Measurements from ENCODE around the gene TMEM186.
"Not testable (repeated sequence)": the region's sequence is repeated elsewhere in the genome, so short reads cannot be mapped to it uniquely, and the experiment has no call there.

The TMEM186 gene

GRCh38 chr16:8774208-8774607 is 23.2 kb downstream of the TMEM186 start:
- no peak for DNase-seq (ENCODE audit: low read depth)

DNA sequence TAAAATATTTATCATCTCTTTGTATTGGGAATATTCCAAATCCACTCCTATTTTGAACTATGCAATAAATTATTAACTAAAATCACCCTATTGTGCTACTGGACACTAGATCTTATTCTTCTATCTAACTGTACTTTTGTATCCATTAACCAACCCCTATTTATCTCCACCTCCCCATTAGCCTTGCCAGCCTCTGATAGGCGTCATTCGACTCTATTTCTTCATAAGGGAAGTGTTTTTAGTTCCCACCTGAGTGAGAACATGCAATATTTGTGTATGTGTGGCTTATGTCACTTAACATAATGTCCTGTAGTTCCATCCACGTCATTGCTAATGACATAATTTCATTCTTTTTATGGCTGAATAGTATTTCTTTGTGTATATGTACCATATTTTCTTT is 23.9 kb downstream of the TMEM186 start:
- DNase-seq (ENCODE audit: low read depth), result no peak

DNA sequence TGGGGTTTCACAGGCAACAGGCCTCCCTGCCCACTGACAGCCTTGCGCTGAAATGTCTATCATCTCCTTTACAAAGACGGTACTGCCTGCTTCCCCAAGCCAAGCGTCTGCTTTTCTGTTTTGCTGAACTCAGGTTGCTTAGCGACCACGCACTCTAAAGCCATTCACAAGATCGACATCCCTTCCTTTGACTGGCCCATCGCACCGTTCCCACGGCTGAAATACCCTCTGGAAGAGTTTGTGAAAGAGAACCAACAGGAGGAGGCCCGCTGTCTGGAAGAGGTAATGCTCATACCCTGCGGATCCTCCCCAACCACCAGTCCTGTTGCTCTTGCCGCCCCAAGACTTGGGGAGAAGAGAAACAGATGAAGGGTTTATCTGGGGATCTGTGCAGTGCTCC is 28.7 kb downstream of the TMEM186 start:
- DNase-seq (ENCODE audit: low read depth), result no peak

DNA sequence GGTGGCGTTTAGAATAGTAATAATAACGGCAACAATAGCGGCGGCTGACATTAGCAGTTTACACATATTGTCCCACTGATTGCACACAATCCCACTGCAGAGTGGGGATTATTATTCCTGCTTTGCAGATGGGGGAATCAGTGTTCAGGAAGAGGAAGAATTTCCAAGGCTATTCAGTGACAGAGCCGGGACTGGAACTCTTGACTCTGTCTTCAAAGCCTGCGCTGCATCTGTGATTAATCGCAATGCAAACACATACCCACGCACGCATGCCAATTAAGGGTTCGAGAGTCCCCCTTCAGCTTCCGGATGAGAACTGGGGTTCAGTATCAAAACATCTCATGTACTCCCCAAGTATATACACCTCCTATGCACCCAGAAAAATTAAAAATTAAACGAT is 29.2 kb downstream of the TMEM186 start:
- DNase-seq (ENCODE audit: low read depth), result no peak

GRCh38 chr16:8767176-8767575 is 30.3 kb downstream of the TMEM186 start:
- DNase-seq (ENCODE audit: low read depth), result no peak

GRCh38 chr16:8764525-8765250 is 32.8 kb downstream of the TMEM186 start:
- DNase-seq (ENCODE audit: low read depth), result no peak

GRCh38 chr16:8763899-8764298 is 33.5 kb downstream of the TMEM186 start:
- DNase-seq (ENCODE audit: low read depth), result no peak

DNA sequence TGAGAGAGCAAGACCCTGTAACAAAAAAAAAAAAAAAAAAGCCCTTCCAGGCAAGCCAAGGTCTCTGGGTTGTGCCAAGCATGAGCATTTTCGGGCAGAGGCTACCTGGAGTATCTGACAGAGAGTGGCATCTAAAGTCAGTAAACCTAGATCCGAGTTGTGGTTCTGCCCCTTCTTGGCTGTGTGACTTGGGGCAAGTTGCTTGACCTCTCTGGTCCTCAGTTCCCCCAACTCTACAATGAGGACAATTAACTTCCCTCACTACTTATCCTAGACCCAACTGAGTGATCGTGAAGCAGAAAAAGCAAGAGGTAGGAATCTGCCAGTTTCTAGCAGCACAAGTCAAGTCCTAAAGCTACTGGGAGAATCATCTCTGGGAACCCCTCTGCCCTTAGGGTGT is 34.4 kb downstream of the TMEM186 start:
- DNase-seq (ENCODE audit: low read depth), result no peak

DNA sequence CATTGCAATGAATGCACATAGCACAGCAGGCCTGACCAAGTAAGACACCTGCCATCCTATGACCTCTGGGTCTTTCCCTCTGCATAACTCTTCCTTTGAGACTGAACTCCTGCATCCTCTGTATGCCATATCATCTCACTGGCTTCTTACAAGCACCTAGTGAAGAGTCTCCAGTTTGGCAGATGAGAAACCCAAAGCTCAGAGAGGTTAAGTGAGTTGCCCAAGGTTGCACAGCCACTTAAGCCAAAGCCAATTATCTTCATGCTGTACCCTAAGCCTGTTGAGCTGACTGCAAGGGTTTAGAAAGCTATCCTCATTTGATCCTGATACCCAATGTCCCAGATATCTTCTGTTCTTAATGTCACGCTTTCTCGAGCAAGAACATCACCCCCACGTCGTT is 35.2 kb downstream of the TMEM186 start:
- DNase-seq (ENCODE audit: low read depth), result no peak

- DNase-seq (ENCODE audit: low read depth), result no peak
These were observed 36.4 kb downstream of the TMEM186 start for GRCh38 chr16:8761078-8761477.

DNA sequence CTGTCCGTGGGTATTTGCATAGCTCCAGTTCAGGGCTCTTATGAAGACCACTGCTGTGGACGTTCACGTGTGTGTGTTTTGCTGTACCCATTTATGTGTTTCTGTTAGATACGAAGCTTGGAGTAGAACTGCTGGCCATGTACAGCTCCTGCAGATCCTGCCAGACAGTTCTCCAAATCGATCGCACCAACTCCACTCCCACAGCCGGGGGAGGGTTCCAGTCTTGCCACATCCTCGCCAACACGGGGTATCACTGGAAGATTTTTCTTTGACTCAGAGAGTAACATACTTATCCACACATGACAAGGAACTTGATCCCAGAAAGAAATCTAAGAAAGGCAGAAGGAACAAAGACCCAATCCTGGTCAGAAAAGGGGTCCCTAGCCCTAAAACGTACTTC is 37.4 kb downstream of the TMEM186 start:
- no peak for DNase-seq (ENCODE audit: low read depth)

DNA sequence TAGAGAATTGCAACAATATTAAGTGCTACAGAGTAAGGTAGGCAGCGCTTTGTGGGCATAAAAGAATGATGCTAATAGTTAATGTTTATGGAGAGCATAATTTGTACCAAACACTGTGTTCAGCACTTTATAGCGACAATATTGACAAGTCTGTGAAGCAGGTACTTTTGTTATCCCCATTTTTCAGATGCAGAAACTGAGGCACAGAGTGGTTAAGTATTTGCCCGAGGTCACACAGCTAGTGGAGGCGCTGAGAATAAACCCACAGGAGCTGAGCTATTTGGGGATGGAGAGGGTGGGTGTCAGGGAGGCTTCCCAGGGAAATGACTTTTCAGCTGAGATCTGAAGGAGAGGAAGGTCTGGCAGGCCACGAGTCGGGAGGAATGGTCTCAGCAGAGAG is 39.4 kb downstream of the TMEM186 start:
- DNase-seq (ENCODE audit: low read depth), result no peak

DNA sequence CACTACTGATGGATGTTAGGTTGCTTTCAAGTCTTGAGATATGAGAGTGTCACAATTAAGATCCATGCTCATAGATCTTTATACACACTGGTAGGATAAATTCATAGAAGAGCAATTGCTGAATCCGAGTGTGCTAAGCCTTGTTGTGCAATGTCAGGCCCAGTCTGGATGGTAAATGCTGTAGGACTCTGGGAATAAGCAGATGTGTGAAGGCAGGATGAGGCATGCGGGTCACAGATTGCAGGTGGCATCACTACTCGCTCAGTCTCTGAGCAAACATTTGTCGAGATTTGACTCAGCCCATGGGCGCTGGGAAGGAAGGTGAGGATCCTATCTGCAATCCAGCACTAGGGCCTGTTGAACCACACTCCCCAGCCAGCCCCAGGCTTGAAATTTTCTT is 40.7 kb downstream of the TMEM186 start:
- no peak for DNase-seq (ENCODE audit: low read depth)

DNA sequence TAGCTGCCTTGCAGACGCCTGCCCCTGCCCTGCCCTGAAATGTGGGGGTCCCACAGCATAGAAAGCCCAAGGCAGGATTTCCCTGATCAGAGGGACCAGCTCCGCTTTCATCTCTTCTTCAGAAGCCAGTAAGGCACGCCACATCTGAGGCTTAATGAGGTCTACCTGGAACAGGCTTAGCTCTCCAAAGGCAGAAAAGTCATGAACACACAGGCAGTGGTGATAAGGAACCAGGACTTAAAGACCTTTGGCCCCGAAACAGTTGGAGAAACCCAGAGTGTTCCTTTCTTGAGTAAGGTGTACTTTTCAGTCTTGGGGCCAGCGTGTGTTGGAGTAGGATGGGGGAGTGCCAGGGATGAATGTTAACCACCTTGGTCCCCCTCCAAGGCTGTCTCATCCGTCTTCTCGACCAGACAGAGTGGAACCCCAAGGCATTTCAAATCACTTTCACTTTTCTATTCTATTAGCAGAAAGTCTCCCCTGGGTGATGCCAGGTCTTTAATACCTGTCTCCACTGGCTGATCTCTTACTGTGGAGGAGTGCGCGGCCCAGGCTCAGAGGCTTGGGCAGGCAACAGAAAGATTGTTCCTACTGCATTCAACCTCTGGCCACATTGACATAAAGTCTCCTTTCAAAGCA is 43.9 kb downstream of the TMEM186 start:
- no peak for DNase-seq (ENCODE audit: low read depth)

GRCh38 chr16:8752706-8753105 is 44.7 kb downstream of the TMEM186 start:
- no peak for DNase-seq (ENCODE audit: low read depth)

DNA sequence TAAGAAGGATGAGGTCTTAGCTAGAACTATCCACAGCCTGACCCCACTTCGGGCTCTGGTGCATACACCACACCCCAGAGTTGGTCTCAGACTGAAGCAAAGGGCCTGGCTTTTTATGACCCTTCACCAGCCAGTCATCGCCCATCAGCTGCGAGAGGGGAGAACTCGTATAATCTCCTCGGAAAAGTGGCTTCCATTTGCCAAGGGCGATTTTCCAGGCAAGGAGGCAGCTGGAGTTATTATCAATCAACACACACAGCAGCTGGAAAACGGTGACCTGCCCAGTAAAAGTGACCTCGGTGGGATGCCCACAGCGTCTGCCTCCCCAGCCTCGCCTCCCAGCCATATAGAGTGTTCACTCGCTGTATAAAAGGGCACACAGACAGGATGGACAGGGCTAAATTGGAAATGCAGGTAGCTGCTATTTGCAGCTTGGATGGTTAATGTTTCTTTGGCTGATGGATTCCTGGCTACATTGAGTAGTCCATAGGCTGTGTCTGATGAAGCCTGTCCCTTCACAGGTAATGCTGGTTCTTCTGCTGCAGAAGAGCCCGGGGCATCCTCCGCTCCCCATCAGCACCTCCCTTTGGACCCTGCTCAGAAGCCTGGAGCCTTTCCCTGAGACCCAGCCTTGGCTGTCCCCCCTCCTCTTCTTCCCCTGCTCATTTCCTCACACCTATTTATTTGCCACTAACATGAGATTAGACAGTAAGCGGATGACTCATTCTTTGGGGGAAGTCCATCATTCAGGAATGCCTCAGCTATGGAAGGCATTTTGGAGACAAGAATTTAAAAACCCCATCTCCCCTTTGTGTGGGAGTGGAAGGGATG is 45.7 kb downstream of the TMEM186 start:
- DNase-seq (ENCODE audit: low read depth), result no peak

- DNase-seq (ENCODE audit: low read depth), result not testable (repeated sequence)
These were observed 48.5 kb downstream of the TMEM186 start for GRCh38 chr16:8748944-8749343.

Data from stimulated activated CD8-positive, alpha-beta memory T cell treated with anti-CD3 and anti-CD28 coated beads, Interleukin-12 subunit alpha, Interleukin-12 subunit beta, amount 100 ng/mL, for 4 hours (primary cell).